K562 (cell line): ENCODE results near the gene MKS1. TPM values are rescaled to one million over a fixed set of nuclear protein-coding genes. Genes with fewer than 3 reads are reported as not detected.
A peak's percentile ranks its signal among the peaks of the same experiment; 100 is the strongest.

Source experiments
- ATF7 ChIP-seq: fragments of 450-650 bp; IDR thresholded peaks from 2 replicates; pipeline ENCODE4 v1.7.1; 2014; ENCODE audit warnings: mild to moderate bottlenecking, moderate library complexity
- BCLAF1 ChIP-seq, 2 experiments: fragments of 450-650 bp in 1 of 2; IDR thresholded peaks; 2 replicates each; pipeline ENCODE4 v1.6.1; 2011 to 2017; ENCODE audit warnings: low read depth in 2 of 2, antibody characterized with exemption in 1 of 2, borderline replicate concordance in 1 of 2, low read length in 1 of 2, mild to moderate bottlenecking in 1 of 2, mixed read lengths in 1 of 2; ENCODE audit not compliant: control insufficient read depth in 1 of 2
- CTCFL ChIP-seq: IDR thresholded peaks from 2 replicates; pipeline ENCODE4 v1.6.1; 2011; ENCODE audit warnings: borderline replicate concordance, low read depth, mild to moderate bottlenecking, moderate library complexity, low read length; ENCODE audit not compliant: insufficient read depth, poor library complexity, severe bottlenecking
- ELK1 ChIP-seq: sonication (generic); formaldehyde crosslinking; IDR thresholded peaks from 2 replicates; pipeline ENCODE4 v1.8.1; 2022; ENCODE audit warnings: missing genetic modification reagents
- FUS ChIP-seq: fragments of 200-400 bp; formaldehyde crosslinking; optimal IDR thresholded peaks from 2 replicates; pipeline ENCODE3; 2017; ENCODE audit warnings: low read depth, low read length
- HNRNPL ChIP-seq: fragments of 200-400 bp; formaldehyde crosslinking; IDR thresholded peaks from 2 replicates; pipeline ENCODE4 v1.6.1; 2017; ENCODE audit warnings: low read depth, mild to moderate bottlenecking, low read length
- TEAD1 ChIP-seq, 2 experiments: fragments of 450-650 bp in 1 of 2; sonication (generic) in 1 of 2; formaldehyde crosslinking; IDR thresholded peaks; 2 replicates each; pipeline versions ENCODE4 v1.4.0 to v1.8.0; 2020 to 2022; ENCODE audit warnings: mild to moderate bottlenecking in 2 of 2, missing genetic modification reagents in 1 of 2
- VEZF1 ChIP-seq: fragments of 200-800 bp; sonication (Bioruptor generic); IDR thresholded peaks from 2 replicates; pipeline ENCODE4 v1.6.1; 2017; ENCODE audit warnings: missing genetic modification characterization, missing compliant biosample characterization
- ZMIZ1 ChIP-seq, 2 experiments: fragments of 150-350 bp in 1 of 2; IDR thresholded peaks; 2 replicates each; pipeline ENCODE4 v1.6.1; 2012 to 2016; ENCODE audit warnings: low read depth in 2 of 2, low read length in 2 of 2, mild to moderate bottlenecking in 1 of 2, moderate library complexity in 1 of 2
- ZNF134 ChIP-seq: fragments of 250-450 bp; sonication (Bioruptor Pico); conservative IDR thresholded peaks from 2 replicates; pipeline ENCODE4 v1.4.0; 2020
- ZNF165 ChIP-seq: fragments of 250-450 bp; sonication (Bioruptor Pico); IDR thresholded peaks from 2 replicates; pipeline ENCODE4 v1.4.0; 2020; ENCODE audit warnings: borderline replicate concordance
- ZNF41 ChIP-seq: fragments of 250-450 bp; sonication (Bioruptor Pico); conservative IDR thresholded peaks from 2 replicates; pipeline ENCODE4 v1.4.0; 2020; ENCODE audit warnings: mild to moderate bottlenecking
- ZNF717 ChIP-seq: fragments of 250-450 bp; sonication (Bioruptor Pico); IDR thresholded peaks from 2 replicates; pipeline ENCODE4 v1.5.0; 2021
- polyA plus RNA-seq, 8 experiments: library from polyadenylated mRNA; depleted of rRNA in 4 of 8; stranded (reverse) in 5 of 8; unstranded in 3 of 8; fragments of >200 nt; fragmentation: Nextera tagmentation in 2 of 8; fragmentation: Illumina TruSeq in 1 of 8; extraction: Ambion mirVana in 2 of 8; extraction: Trizol in 1 of 8; gene quantifications; 2 replicates each; pipeline versions ENCODE4 v1.2.1 to v1.2.3, GENCODE V29; 2011 to 2014; ENCODE audit warnings: inconsistent platforms in 1 of 8, missing spikeins in 1 of 8
- total RNA-seq, 7 experiments: library from RNA; depleted of rRNA in 6 of 7; stranded (reverse); fragments of >200 nt in 6 of 7; fragmentation: Illumina TruSeq in 2 of 7; extraction: Trizol in 2 of 7; gene quantifications; 2 replicates each; pipeline versions ENCODE4 v1.2.1 to v1.2.3, GENCODE V29; 2011 to 2021; ENCODE audit warnings: low replicate concordance in 1 of 7

MKS1 gene
- total and polyA plus RNA-seq, 9 of the 15 experiments (the other 6 are each of a cell fraction or from before 2014, with no cell fraction given): 16.3 to 31.0 (median 25.9) TPM

- TF ChIP-seq ZMIZ1 (IDR thresholded peaks at IDR 0.05; ENCODE audit: low read depth in 2 of 2, low read length in 2 of 2) (no peak), ZNF717 (CRISPR knock-in tag) (no peak), CTCFL (no peak), ZNF165 (CRISPR knock-in tag) (no peak), HNRNPL (no peak), ELK1 (CRISPR knock-in tag) (no peak), ZNF134 (0 out of 2 replicates have a peak, but pooled peaks have one; percentile 42), ZNF41 (CRISPR knock-in tag) (peak; percentile 66; the same call in 1 of the 2 replicates), FUS (no peak), BCLAF1 (IDR thresholded peaks at IDR 0.05; ENCODE audit: borderline replicate concordance in 1 of 2, control insufficient read depth in 1 of 2, low read depth in 2 of 2, low read length in 1 of 2) (no peak), TEAD1 (CRISPR knock-in tag; IDR thresholded peaks at IDR 0.05) (peak in 1 of 2 experiments; percentile 73; a peak in 2 of 4 replicates), VEZF1 (CRISPR knock-in tag) (peak; percentile 61; the same call in 1 of the 2 replicates), ATF7 (no peak)
Observed at GRCh38 chr17:58184986-58185761, 33.9 kb downstream of the MKS1 start (continued).
